Muscle of back (tissue), 11 donors: ENCODE results near the gene LRMDA. TPM values are rescaled to one million over a fixed set of nuclear protein-coding genes. Genes with fewer than 3 reads are reported as not detected.

ENCODE experiments used
- DNase-seq, 3 donors: peaks; one replicate each; pipeline versions ENCODE4 v3.0.0 to v3.0.0-alpha.2; 2013
- polyA plus RNA-seq, 10 donors: library from polyadenylated mRNA; unstranded; fragments of 120-200 nt; gene quantifications; one replicate each; pipeline ENCODE4 v1.2.1, GENCODE V29; 2013; ENCODE audit not compliant: insufficient read length in 10 of 10

Gene LRMDA
- polyA plus RNA-seq, 10 donors, result 3.6 to 9.3 (median 6.0) TPM

- no peak for DNase-seq
Measured at GRCh38 chr10:75417522-75417927, 13.9 kb upstream of the LRMDA start.

GRCh38 chr10:75418293-75418692 lies 13.1 kb upstream of the LRMDA start:
- DNase-seq, result no peak

GRCh38 chr10:75418712-75419111 lies 12.7 kb upstream of the LRMDA start:
- DNase-seq, result no peak

- DNase-seq, result no peak
Measured at GRCh38 chr10:75422913-75423312, 8.5 kb upstream of the LRMDA start.

GRCh38 chr10:75424571-75424970 lies 6.9 kb upstream of the LRMDA start:
- DNase-seq, result no peak

GRCh38 chr10:75425291-75426079 lies 5.9 kb upstream of the LRMDA start:
- no peak for DNase-seq

GRCh38 chr10:75426880-75427279 lies 4.5 kb upstream of the LRMDA start:
- no peak for DNase-seq

- peak in 1 of 3 donors; percentile 21 for DNase-seq
Measured at GRCh38 chr10:75427951-75428350, 3.5 kb upstream of the LRMDA start.

GRCh38 chr10:75428434-75429158 lies 2.8 kb upstream of the LRMDA start:
- peak in 1 of 3 donors; percentile 34 for DNase-seq

GRCh38 chr10:75429159-75429827 lies 2.1 kb upstream of the LRMDA start:
- no peak for DNase-seq

GRCh38 chr10:75430000-75430763 lies 1.2 kb upstream of the LRMDA start:
- peak in 1 of 3 donors; percentile 64 for DNase-seq

GRCh38 chr10:75432176-75432575 lies 752 bp downstream of the LRMDA start:
- peak in 1 of 3 donors; percentile 28 for DNase-seq

GRCh38 chr10:75432763-75433162 lies 1.3 kb downstream of the LRMDA start:
- no peak for DNase-seq

- no peak for DNase-seq
Measured at GRCh38 chr10:75433216-75433615, 1.8 kb downstream of the LRMDA start.

GRCh38 chr10:75434291-75434690 lies 2.9 kb downstream of the LRMDA start:
- no peak for DNase-seq

- DNase-seq, result no peak
Measured at GRCh38 chr10:75435291-75435690, 3.9 kb downstream of the LRMDA start.

- no peak for DNase-seq
Measured at GRCh38 chr10:75436896-75437295, 5.5 kb downstream of the LRMDA start.

- DNase-seq, result no peak
Measured at GRCh38 chr10:75437693-75438092, 6.3 kb downstream of the LRMDA start.

- DNase-seq, result no peak
Measured at GRCh38 chr10:75438275-75438674, 6.9 kb downstream of the LRMDA start.

- DNase-seq, result no peak
Measured at GRCh38 chr10:75439811-75440210, 8.4 kb downstream of the LRMDA start.

- DNase-seq, result no peak
Measured at GRCh38 chr10:75440271-75440793, 8.9 kb downstream of the LRMDA start.

GRCh38 chr10:75441196-75441595 lies 9.8 kb downstream of the LRMDA start:
- DNase-seq, result no peak
